Activated naive CD4-positive, alpha-beta T cell treated with anti-CD3 and anti-CD28 coated beads for 36 hours (primary cell): ENCODE results near the gene LRFN2. TPM values are rescaled to one million over a fixed set of nuclear protein-coding genes. Genes with fewer than 3 reads are reported as not detected.

Source experiments
- CTCF ChIA-PET: fragments of 350-600 bp; sonication (Branson Sonifier 250); formaldehyde crosslinking; loops from one replicate; lab custom pipeline; 2021; ENCODE audit warnings: antibody characterized with exemption; lab: Charles Lee
- DNase-seq: peaks from one replicate; pipeline ENCODE4 v3.0.0-alpha.2; 2020
- H3K27ac Mint-ChIP-seq: one replicate; pipeline ENCODE4 v1.8.0; 2021; ENCODE audit warnings: mild to moderate bottlenecking, mixed read lengths
- H3K27me3 Mint-ChIP-seq: one replicate; pipeline ENCODE4 v1.8.0; 2021; ENCODE audit warnings: low read depth, mixed read lengths
- H3K36me3 Mint-ChIP-seq: one replicate; pipeline ENCODE4 v1.8.0; 2021; ENCODE audit warnings: low read depth, mixed read lengths
- H3K4me1 Mint-ChIP-seq: one replicate; pipeline ENCODE4 v1.8.0; 2021; ENCODE audit warnings: low read depth, mixed read lengths
- H3K4me3 Mint-ChIP-seq: one replicate; pipeline ENCODE4 v1.8.0; 2021; ENCODE audit warnings: mild to moderate bottlenecking, moderate library complexity, mixed read lengths
- H3K9me3 Mint-ChIP-seq: one replicate; pipeline ENCODE4 v1.8.0; 2021; ENCODE audit warnings: mixed read lengths
- intact Hi-C: fragments of 100-400 bp; cut with micrococcal nuclease; formaldehyde crosslinking; loops from one replicate; pipeline ENCODE4 v1.15.1; 2023
- total RNA-seq, 2 experiments: library from RNA; stranded (reverse); gene quantifications; one replicate each; pipeline ENCODE4 v1.2.3, GENCODE V29; 2021

The LRFN2 gene
- total RNA-seq, 2 experiments from 2014 or later, result not detected

GRCh38 chr6:40410821-40411220 lies 176.3 kb downstream of the LRFN2 start:
- DNase-seq, result no peak
- Mint-ChIP-seq H3K9me3 (no peaks in the 10 kb centered on the region), H3K27me3 (peaks cover 3% of the 10 kb centered on the region), H3K4me3 (no peak overlapping the region), H3K36me3 (no peaks in the 10 kb centered on the region), H3K27ac (no peak overlapping the region), H3K4me1 (no peaks in the 10 kb centered on the region)
- intact Hi-C loops, result no loop called here
- CTCF ChIA-PET, result no interaction called here

GRCh38 chr6:40409716-40410397 lies 177.3 kb downstream of the LRFN2 start:
- Mint-ChIP-seq H3K27me3 (peaks cover 3% of the 10 kb centered on the region), H3K27ac (no peak overlapping the region), H3K4me1 (no peaks in the 10 kb centered on the region), H3K9me3 (no peaks in the 10 kb centered on the region), H3K4me3 (no peak overlapping the region), H3K36me3 (no peaks in the 10 kb centered on the region)
- CTCF ChIA-PET, result no interaction called here
- intact Hi-C loops, result no loop called here
- DNase-seq, result no peak

- CTCF ChIA-PET, result no interaction called here
- Mint-ChIP-seq H3K27ac (no peak overlapping the region), H3K27me3 (peaks cover 3% of the 10 kb centered on the region), H3K4me3 (no peak overlapping the region), H3K4me1 (no peaks in the 10 kb centered on the region), H3K36me3 (no peaks in the 10 kb centered on the region), H3K9me3 (no peaks in the 10 kb centered on the region)
- no peak for DNase-seq
- intact Hi-C loops, result no loop called here
These were observed 178.2 kb downstream of the LRFN2 start for GRCh38 chr6:40408786-40409542.

GRCh38 chr6:40407239-40407638 lies 179.9 kb downstream of the LRFN2 start:
- H3K27me3 Mint-ChIP-seq, result peaks cover 3% of the 10 kb centered on the region
- H3K4me3 Mint-ChIP-seq, result no peak overlapping the region
- DNase-seq, result no peak
- no peaks in the 10 kb centered on the region for H3K4me1 Mint-ChIP-seq
- no peaks in the 10 kb centered on the region for H3K36me3 Mint-ChIP-seq
- no peaks in the 10 kb centered on the region for H3K9me3 Mint-ChIP-seq
- H3K27ac Mint-ChIP-seq, result no peak overlapping the region
- CTCF ChIA-PET, result no interaction called here
- intact Hi-C loops, result no loop called here

GRCh38 chr6:40406175-40406574 lies 181.0 kb downstream of the LRFN2 start:
- CTCF ChIA-PET, result no interaction called here
- H3K9me3 Mint-ChIP-seq, result no peaks in the 10 kb centered on the region
- no peak overlapping the region for H3K4me3 Mint-ChIP-seq
- H3K4me1 Mint-ChIP-seq, result no peaks in the 10 kb centered on the region
- intact Hi-C loops, result no loop called here
- no peak overlapping the region for H3K27ac Mint-ChIP-seq
- no peak for DNase-seq
- no peaks in the 10 kb centered on the region for H3K36me3 Mint-ChIP-seq
- H3K27me3 Mint-ChIP-seq, result no peaks in the 10 kb centered on the region

GRCh38 chr6:40400738-40401137 lies 186.4 kb downstream of the LRFN2 start:
- intact Hi-C loops, result no loop called here
- Mint-ChIP-seq H3K36me3 (no peaks in the 10 kb centered on the region), H3K4me1 (no peaks in the 10 kb centered on the region), H3K4me3 (no peak overlapping the region), H3K9me3 (no peaks in the 10 kb centered on the region), H3K27ac (no peak overlapping the region), H3K27me3 (no peaks in the 10 kb centered on the region)
- no peak for DNase-seq
- CTCF ChIA-PET, result no interaction called here

- CTCF ChIA-PET, result no interaction called here
- H3K9me3 Mint-ChIP-seq, result no peaks in the 10 kb centered on the region
- no peak for DNase-seq
- H3K4me3 Mint-ChIP-seq, result no peak overlapping the region
- intact Hi-C loops, result no loop called here
- no peaks in the 10 kb centered on the region for H3K4me1 Mint-ChIP-seq
- H3K27ac Mint-ChIP-seq, result no peak overlapping the region
- no peaks in the 10 kb centered on the region for H3K27me3 Mint-ChIP-seq
- H3K36me3 Mint-ChIP-seq, result no peaks in the 10 kb centered on the region
These were observed 187.2 kb downstream of the LRFN2 start for GRCh38 chr6:40399888-40400457.

GRCh38 chr6:40398810-40399477 lies 188.2 kb downstream of the LRFN2 start:
- intact Hi-C loops, result no loop called here

GRCh38 chr6:40398034-40398691 lies 189.0 kb downstream of the LRFN2 start:
- no peaks in the 10 kb centered on the region for H3K9me3 Mint-ChIP-seq
- intact Hi-C loops, result no loop called here
- no peaks in the 10 kb centered on the region for H3K27me3 Mint-ChIP-seq
- no peak for DNase-seq
- CTCF ChIA-PET, result no interaction called here
- no peaks in the 10 kb centered on the region for H3K4me1 Mint-ChIP-seq
- H3K36me3 Mint-ChIP-seq, result no peaks in the 10 kb centered on the region
- no peak overlapping the region for H3K4me3 Mint-ChIP-seq
- no peak overlapping the region for H3K27ac Mint-ChIP-seq

More at GRCh38 chr6:40398810-40399477, 188.2 kb downstream of the LRFN2 start:
- no peaks in the 10 kb centered on the region for H3K36me3 Mint-ChIP-seq
- no peaks in the 10 kb centered on the region for H3K4me1 Mint-ChIP-seq
- no peaks in the 10 kb centered on the region for H3K9me3 Mint-ChIP-seq
- no peak overlapping the region for H3K27ac Mint-ChIP-seq
- CTCF ChIA-PET, result no interaction called here
- DNase-seq, result no peak
- no peak overlapping the region for H3K4me3 Mint-ChIP-seq
- H3K27me3 Mint-ChIP-seq, result no peaks in the 10 kb centered on the region

- CTCF ChIA-PET, result no interaction called here
- H3K4me1 Mint-ChIP-seq, result peaks cover 3% of the 10 kb centered on the region
- intact Hi-C loops, result no loop called here
- no peak overlapping the region for H3K4me3 Mint-ChIP-seq
- no peaks in the 10 kb centered on the region for H3K9me3 Mint-ChIP-seq
- H3K27me3 Mint-ChIP-seq, result no peaks in the 10 kb centered on the region
- H3K36me3 Mint-ChIP-seq, result no peaks in the 10 kb centered on the region
- no peak overlapping the region for H3K27ac Mint-ChIP-seq
- DNase-seq, result no peak
These were observed 189.7 kb downstream of the LRFN2 start for GRCh38 chr6:40397287-40398033.

GRCh38 chr6:40395698-40396076 lies 191.5 kb downstream of the LRFN2 start:
- intact Hi-C loops, result no loop called here

More at GRCh38 chr6:40395698-40396076, 191.5 kb downstream of the LRFN2 start:
- CTCF ChIA-PET, result interaction anchor here (1.2 kb wide), 1 partner anchor 19 kb away, joined by 3 read pairs; no protein-coding TSS in a partner anchor
- Mint-ChIP-seq H3K36me3 (no peaks in the 10 kb centered on the region), H3K4me1 (peaks cover 10% of the 10 kb centered on the region), H3K9me3 (no peaks in the 10 kb centered on the region), H3K27me3 (no peaks in the 10 kb centered on the region), H3K27ac (no peak overlapping the region), H3K4me3 (no peak overlapping the region)
- DNase-seq, result no peak
